ENCODE measurements around the gene OXLD1.

OXLD1 gene

GRCh38 chr17:81666342-81667191 lies at the start of gene OXLD1, which contains the start of gene CCDC137:
TSS of gene OXLD1 (minus strand) at chr17:81666605. CDS start at chr17:81666577, 28 bp downstream.
TSS of gene CCDC137 (plus strand) at chr17:81666737. CDS start at chr17:81666767, 30 bp downstream.
- Histone ChIP-seq H3K27ac (ENCODE audit: low read depth, low read length) (peak within 1 kb of the TSS; percentile 87), H3K4me1 (ENCODE audit: control insufficient read depth, insufficient read depth, low read length) (peaks cover 8% of the 10 kb centered on the region), H3K36me3 (ENCODE audit: control insufficient read depth, insufficient read depth, low read length) (peaks cover 13% of the 10 kb centered on the region), H3K27me3 (ENCODE audit: control insufficient read depth, insufficient read depth, low read length) (no peaks in the 10 kb centered on the region), H3K9ac (ENCODE audit: low read length) (peak within 1 kb of the TSS; percentile 56), H3K4me3 (ENCODE audit: low read length) (peak within 1 kb of the TSS; percentile 71)

- Histone ChIP-seq H3K9ac (ENCODE audit: low read length) (no peak overlapping the region), H3K27me3 (ENCODE audit: control insufficient read depth, insufficient read depth, low read length) (no peaks in the 10 kb centered on the region), H3K4me1 (ENCODE audit: control insufficient read depth, insufficient read depth, low read length) (peaks cover 11% of the 10 kb centered on the region), H3K27ac (ENCODE audit: low read depth, low read length) (no peak overlapping the region), H3K36me3 (ENCODE audit: control insufficient read depth, insufficient read depth, low read length) (no peaks in the 10 kb centered on the region), H3K4me3 (ENCODE audit: low read length) (no peak overlapping the region)
These were observed 48.9 kb upstream of the OXLD1 start for GRCh38 chr17:81715107-81715871.

- Histone ChIP-seq H3K9ac (ENCODE audit: low read length) (no peak overlapping the region), H3K36me3 (ENCODE audit: control insufficient read depth, insufficient read depth, low read length) (no peaks in the 10 kb centered on the region), H3K4me1 (ENCODE audit: control insufficient read depth, insufficient read depth, low read length) (peaks cover 11% of the 10 kb centered on the region), H3K27me3 (ENCODE audit: control insufficient read depth, insufficient read depth, low read length) (no peaks in the 10 kb centered on the region), H3K27ac (ENCODE audit: low read depth, low read length) (no peak overlapping the region), H3K4me3 (ENCODE audit: low read length) (peak overlapping the region; percentile 27)
These were observed 48.2 kb upstream of the OXLD1 start for GRCh38 chr17:81714412-81715106.

DNA sequence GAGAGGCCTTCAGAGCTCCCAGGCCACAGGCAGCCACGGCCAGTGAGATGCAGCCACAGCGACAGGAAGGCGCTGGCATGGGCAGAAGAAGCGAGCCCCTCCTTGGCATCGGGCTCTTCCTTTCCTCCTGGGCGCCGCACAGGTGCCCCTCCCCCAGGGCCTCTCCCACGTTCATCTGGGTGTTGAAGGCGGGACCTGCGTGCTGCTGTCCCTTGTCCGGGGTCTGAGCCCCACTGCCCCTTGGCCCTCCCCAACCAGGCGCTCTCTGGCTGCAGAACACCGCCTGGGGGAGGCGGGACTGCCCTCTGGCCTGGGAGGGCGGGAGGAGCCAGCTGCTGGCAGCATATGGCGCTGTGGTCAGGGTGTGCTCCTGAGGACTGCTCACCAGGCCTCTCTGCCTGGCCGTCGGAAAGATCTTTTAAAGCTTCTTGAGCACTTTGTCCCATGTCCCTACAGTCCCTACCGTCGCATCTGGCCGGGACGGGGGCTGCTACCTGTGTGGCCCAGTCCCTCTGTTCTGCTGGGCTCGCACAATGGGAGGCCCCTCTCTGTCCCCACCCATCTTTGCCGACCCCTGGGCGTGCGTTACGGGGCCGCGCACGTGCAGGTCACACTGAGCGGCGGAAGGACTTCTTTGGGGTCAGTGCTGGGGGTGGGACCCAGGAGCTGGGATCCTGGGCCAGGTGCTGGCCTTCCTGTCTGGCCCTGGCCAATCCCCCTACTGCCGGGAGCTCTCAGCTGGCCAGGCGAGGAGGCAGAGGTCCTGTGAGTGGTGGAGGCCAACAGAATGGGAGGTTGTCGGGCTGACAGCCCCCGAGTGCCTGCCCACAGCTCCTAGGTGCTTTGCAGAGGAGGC lies 47.4 kb upstream of the OXLD1 start:
- H3K27me3 ChIP-seq (ENCODE audit: control insufficient read depth, insufficient read depth, low read length), result no peaks in the 10 kb centered on the region
- peaks cover 11% of the 10 kb centered on the region for H3K4me1 ChIP-seq (ENCODE audit: control insufficient read depth, insufficient read depth, low read length)
- no peak overlapping the region for H3K9ac ChIP-seq (ENCODE audit: low read length)
- no peaks in the 10 kb centered on the region for H3K36me3 ChIP-seq (ENCODE audit: control insufficient read depth, insufficient read depth, low read length)
- H3K4me3 ChIP-seq (ENCODE audit: low read length), result peak overlapping the region; percentile 75
- no peak overlapping the region for H3K27ac ChIP-seq (ENCODE audit: low read depth, low read length)

- Histone ChIP-seq H3K27ac (ENCODE audit: low read depth, low read length) (no peak overlapping the region), H3K36me3 (ENCODE audit: control insufficient read depth, insufficient read depth, low read length) (no peaks in the 10 kb centered on the region), H3K9ac (ENCODE audit: low read length) (peak overlapping the region; percentile 38), H3K4me1 (ENCODE audit: control insufficient read depth, insufficient read depth, low read length) (peaks cover 11% of the 10 kb centered on the region), H3K4me3 (ENCODE audit: low read length) (peak overlapping the region; percentile 75), H3K27me3 (ENCODE audit: control insufficient read depth, insufficient read depth, low read length) (no peaks in the 10 kb centered on the region)
These were observed 46.7 kb upstream of the OXLD1 start for GRCh38 chr17:81713004-81713555.

- Histone ChIP-seq H3K4me1 (ENCODE audit: control insufficient read depth, insufficient read depth, low read length) (peaks cover 11% of the 10 kb centered on the region), H3K36me3 (ENCODE audit: control insufficient read depth, insufficient read depth, low read length) (no peaks in the 10 kb centered on the region), H3K27me3 (ENCODE audit: control insufficient read depth, insufficient read depth, low read length) (no peaks in the 10 kb centered on the region), H3K9ac (ENCODE audit: low read length) (peak overlapping the region; percentile 38), H3K4me3 (ENCODE audit: low read length) (peak overlapping the region; percentile 75), H3K27ac (ENCODE audit: low read depth, low read length) (no peak overlapping the region)
These were observed 46.1 kb upstream of the OXLD1 start for GRCh38 chr17:81712468-81713003.

GRCh38 chr17:81711814-81712467 lies 45.5 kb upstream of the OXLD1 start, which contains the start of gene SLC25A10:
TSS of gene SLC25A10 (plus strand) at chr17:81712284. CDS start at chr17:81712427, 143 bp downstream.
- Histone ChIP-seq H3K27ac (ENCODE audit: low read depth, low read length) (no peak within 1 kb of the TSS), H3K27me3 (ENCODE audit: control insufficient read depth, insufficient read depth, low read length) (no peaks in the 10 kb centered on the region), H3K4me3 (ENCODE audit: low read length) (peak within 1 kb of the TSS; percentile 75), H3K9ac (ENCODE audit: low read length) (peak within 1 kb of the TSS; percentile 38), H3K36me3 (ENCODE audit: control insufficient read depth, insufficient read depth, low read length) (no peaks in the 10 kb centered on the region), H3K4me1 (ENCODE audit: control insufficient read depth, insufficient read depth, low read length) (peaks cover 11% of the 10 kb centered on the region)

DNA sequence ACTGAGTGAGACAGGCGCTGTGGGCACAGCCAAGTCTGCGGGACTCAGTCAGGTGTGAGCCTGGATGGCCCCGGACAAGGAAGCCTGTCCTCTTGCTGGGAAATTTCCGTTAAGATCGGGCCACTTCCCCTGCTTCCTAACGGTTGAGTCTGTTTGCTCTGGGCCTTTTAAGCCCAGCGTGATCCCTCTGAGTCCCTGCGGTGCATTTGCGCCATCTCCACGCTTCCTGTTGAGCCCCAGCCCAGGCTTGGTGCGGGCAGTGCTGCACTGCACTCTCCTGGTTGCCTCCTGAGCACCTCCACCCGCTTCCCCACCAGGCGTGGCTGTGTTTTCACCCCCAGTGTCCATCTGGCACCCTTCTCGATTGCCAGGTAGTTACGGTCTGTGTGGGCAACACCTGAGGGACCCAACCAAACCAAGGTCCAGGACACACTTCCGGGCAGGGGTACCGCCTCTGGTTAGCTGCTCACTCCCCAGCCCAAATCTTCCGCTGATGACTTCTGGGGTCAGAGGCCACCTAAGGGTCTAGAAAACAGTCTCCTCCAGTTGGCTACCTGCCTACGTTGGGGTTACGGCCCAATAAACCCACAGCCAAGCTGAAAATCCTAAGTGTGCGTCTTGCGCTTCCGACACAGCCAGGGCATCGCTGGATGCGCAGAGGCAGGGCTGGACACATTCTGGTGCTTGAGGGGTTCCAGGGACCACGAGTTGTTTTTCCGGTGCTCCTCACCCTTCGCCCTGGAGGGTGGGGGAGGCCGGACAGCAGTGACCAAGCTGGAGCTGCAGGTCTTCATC lies 44.3 kb upstream of the OXLD1 start:
- H3K36me3 ChIP-seq (ENCODE audit: control insufficient read depth, insufficient read depth, low read length), result peaks cover 4% of the 10 kb centered on the region
- H3K9ac ChIP-seq (ENCODE audit: low read length), result no peak overlapping the region
- H3K27me3 ChIP-seq (ENCODE audit: control insufficient read depth, insufficient read depth, low read length), result no peaks in the 10 kb centered on the region
- peak overlapping the region; percentile 59 for H3K4me3 ChIP-seq (ENCODE audit: low read length)
- H3K27ac ChIP-seq (ENCODE audit: low read depth, low read length), result no peak overlapping the region
- peaks cover 11% of the 10 kb centered on the region for H3K4me1 ChIP-seq (ENCODE audit: control insufficient read depth, insufficient read depth, low read length)

DNA sequence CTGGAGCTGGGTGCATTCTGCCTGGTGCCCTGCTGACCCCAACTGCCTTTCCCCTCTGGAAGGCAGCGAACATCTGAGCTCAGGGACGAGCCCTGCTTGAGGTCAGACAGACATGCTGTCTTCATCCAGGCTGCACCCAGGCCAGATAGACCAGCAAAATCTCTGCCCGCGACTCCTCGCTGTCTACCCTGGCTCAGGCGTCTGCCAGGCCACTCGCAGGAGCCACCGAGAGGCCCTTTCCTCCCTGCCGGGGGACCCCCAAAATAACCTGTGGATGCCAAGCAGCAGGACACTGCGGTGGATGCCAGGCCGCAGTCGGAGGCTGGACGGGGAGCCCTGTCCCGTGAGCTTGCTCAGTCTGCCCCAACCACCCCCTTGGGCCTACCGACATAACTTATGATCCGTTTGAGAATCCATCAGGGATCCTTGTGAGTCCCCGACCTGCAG lies 42.4 kb upstream of the OXLD1 start:
- no peak overlapping the region for H3K27ac ChIP-seq (ENCODE audit: low read depth, low read length)
- H3K36me3 ChIP-seq (ENCODE audit: control insufficient read depth, insufficient read depth, low read length), result peaks cover 4% of the 10 kb centered on the region
- H3K27me3 ChIP-seq (ENCODE audit: control insufficient read depth, insufficient read depth, low read length), result no peaks in the 10 kb centered on the region
- no peak overlapping the region for H3K9ac ChIP-seq (ENCODE audit: low read length)
- H3K4me1 ChIP-seq (ENCODE audit: control insufficient read depth, insufficient read depth, low read length), result peaks cover 15% of the 10 kb centered on the region
- H3K4me3 ChIP-seq (ENCODE audit: low read length), result no peak overlapping the region

Measured in rectal smooth muscle tissue (tissue), 1 donor.